ENCODE results near the gene TAS2R4. TPM values are rescaled to one million over a fixed set of nuclear protein-coding genes. Genes with fewer than 3 reads are reported as not detected.

TAS2R4 gene
- polyA plus RNA-seq, 1 donor from 2014 or later: 2.3 TPM

DNA sequence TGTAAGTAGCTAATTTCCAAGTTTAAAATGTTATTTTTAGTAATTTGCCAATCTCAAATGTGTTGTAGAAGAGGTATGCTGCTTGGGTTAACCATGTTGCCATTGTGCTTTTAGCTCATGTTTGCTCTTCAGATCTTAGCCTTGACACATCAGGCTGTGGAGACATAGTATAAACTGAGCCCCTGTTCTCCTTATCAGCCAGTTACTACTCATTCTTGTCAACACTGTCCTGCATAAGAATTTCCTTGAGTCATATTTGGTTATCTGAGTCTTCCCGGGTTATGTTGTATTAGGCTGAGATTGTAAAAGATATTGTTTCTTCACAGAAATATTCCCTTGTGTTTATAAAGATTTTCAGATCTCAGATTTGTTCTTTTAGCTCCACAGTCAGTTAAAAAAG lies 34.2 kb upstream of the TAS2R4 start (continued):
- TF ChIP-seq, protein P1, sequence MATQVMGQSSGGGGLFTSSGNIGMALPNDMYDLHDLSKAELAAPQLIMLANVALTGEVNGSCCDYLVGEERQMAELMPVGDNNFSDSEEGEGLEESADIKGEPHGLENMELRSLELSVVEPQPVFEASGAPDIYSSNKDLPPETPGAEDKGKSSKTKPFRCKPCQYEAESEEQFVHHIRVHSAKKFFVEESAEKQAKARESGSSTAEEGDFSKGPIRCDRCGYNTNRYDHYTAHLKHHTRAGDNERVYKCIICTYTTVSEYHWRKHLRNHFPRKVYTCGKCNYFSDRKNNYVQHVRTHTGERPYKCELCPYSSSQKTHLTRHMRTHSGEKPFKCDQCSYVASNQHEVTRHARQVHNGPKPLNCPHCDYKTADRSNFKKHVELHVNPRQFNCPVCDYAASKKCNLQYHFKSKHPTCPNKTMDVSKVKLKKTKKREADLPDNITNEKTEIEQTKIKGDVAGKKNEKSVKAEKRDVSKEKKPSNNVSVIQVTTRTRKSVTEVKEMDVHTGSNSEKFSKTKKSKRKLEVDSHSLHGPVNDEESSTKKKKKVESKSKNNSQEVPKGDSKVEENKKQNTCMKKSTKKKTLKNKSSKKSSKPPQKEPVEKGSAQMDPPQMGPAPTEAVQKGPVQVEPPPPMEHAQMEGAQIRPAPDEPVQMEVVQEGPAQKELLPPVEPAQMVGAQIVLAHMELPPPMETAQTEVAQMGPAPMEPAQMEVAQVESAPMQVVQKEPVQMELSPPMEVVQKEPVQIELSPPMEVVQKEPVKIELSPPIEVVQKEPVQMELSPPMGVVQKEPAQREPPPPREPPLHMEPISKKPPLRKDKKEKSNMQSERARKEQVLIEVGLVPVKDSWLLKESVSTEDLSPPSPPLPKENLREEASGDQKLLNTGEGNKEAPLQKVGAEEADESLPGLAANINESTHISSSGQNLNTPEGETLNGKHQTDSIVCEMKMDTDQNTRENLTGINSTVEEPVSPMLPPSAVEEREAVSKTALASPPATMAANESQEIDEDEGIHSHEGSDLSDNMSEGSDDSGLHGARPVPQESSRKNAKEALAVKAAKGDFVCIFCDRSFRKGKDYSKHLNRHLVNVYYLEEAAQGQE (IDR thresholded peaks at IDR 0.05; ENCODE audit: borderline replicate concordance): no peak
- no peak for TF ChIP-seq EZH2 (IDR thresholded peaks at IDR 0.05; ENCODE audit: borderline replicate concordance, insufficient read depth, low read length, poor library complexity, severe bottlenecking)

DNA sequence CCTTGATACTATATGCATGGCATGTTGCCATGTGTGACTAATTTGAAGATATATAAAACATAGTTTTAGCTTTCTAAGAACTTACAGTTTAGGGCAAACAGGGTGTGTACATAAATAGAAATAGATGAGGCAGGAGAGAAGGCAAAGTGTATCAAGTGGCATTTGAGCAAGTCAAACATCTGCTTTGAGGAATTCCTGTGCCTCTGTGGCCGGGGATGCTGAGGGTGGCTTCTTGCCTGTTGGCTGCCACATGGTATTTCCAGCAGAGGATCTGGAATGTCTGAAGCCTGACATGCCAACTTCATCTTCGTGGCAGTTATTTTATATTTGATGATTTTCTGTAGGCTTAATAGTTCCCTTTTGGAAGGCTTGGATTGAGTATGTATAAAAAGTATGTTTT lies 32.3 kb upstream of the TAS2R4 start:
- Histone ChIP-seq H3K36me3 (ENCODE audit: insufficient read depth, low read length) (peaks cover 10% of the 10 kb centered on the region), H3K9me2 (ENCODE audit: insufficient read depth, low read length) (no peaks in the 10 kb centered on the region), H3K79me2 (replicated peaks; ENCODE audit: insufficient read depth, low read length) (peaks cover 19% of the 10 kb centered on the region), H4K20me1 (ENCODE audit: insufficient read depth) (no peaks in the 10 kb centered on the region), H3K27me3 (ENCODE audit: insufficient read depth, low read depth, low read length) (no peaks in the 10 kb centered on the region), H2AFZ (ENCODE audit: low read depth, low read length) (no peak overlapping the region), H3K9me3 (ENCODE audit: low read length) (no peaks in the 10 kb centered on the region), H3K9ac (ENCODE audit: low read length) (no peak overlapping the region), H3K27ac (ENCODE audit: low read length) (no peak overlapping the region), H3F3A (ENCODE audit: insufficient read depth, low read length, poor library complexity, severe bottlenecking) (peaks cover 4% of the 10 kb centered on the region), H3K4me3 (ENCODE audit: low read length) (no peak overlapping the region), H3K4me2 (ENCODE audit: low read length) (no peak overlapping the region)
- TF ChIP-seq POLR2AphosphoS5 (IDR thresholded peaks at IDR 0.05): no peak
- TF ChIP-seq, protein P2, sequence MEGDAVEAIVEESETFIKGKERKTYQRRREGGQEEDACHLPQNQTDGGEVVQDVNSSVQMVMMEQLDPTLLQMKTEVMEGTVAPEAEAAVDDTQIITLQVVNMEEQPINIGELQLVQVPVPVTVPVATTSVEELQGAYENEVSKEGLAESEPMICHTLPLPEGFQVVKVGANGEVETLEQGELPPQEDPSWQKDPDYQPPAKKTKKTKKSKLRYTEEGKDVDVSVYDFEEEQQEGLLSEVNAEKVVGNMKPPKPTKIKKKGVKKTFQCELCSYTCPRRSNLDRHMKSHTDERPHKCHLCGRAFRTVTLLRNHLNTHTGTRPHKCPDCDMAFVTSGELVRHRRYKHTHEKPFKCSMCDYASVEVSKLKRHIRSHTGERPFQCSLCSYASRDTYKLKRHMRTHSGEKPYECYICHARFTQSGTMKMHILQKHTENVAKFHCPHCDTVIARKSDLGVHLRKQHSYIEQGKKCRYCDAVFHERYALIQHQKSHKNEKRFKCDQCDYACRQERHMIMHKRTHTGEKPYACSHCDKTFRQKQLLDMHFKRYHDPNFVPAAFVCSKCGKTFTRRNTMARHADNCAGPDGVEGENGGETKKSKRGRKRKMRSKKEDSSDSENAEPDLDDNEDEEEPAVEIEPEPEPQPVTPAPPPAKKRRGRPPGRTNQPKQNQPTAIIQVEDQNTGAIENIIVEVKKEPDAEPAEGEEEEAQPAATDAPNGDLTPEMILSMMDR (IDR thresholded peaks at IDR 0.05; ENCODE audit: poor library complexity, severe bottlenecking): no peak
- TF ChIP-seq TAF1 (IDR thresholded peaks at IDR 0.05; ENCODE audit: low read depth): no peak
- TF ChIP-seq EP300 (conservative IDR thresholded peaks at IDR 0.05; ENCODE audit: poor library complexity, severe bottlenecking): no peak
- TF ChIP-seq EZH2 (IDR thresholded peaks at IDR 0.05; ENCODE audit: borderline replicate concordance, insufficient read depth, low read length, poor library complexity, severe bottlenecking): no peak
- no peak for TF ChIP-seq SMC3 (conservative IDR thresholded peaks at IDR 0.05; ENCODE audit: poor library complexity)
- TF ChIP-seq, protein P1 (IDR thresholded peaks at IDR 0.05; ENCODE audit: borderline replicate concordance): no peak
- no peak for TF ChIP-seq MXI1 (conservative IDR thresholded peaks at IDR 0.05; ENCODE audit: poor library complexity, severe bottlenecking)
- no peak for TF ChIP-seq RAD21 (conservative IDR thresholded peaks at IDR 0.05)
